Left ventricle myocardium inferior (tissue), 1 donor: ENCODE measurements around the gene KLHL12. TPM values are rescaled to one million over a fixed set of nuclear protein-coding genes. Genes with fewer than 3 reads are reported as not detected.
A peak's percentile ranks its signal among the peaks of the same experiment; 100 is the strongest.

Experiments
- DNase-seq: peaks from one replicate; pipeline ENCODE4 v3.0.0-alpha.2; 2020
- H3K27ac ChIP-seq: fragments of 200-600 bp; replicated peaks from 2 replicates; pipeline ENCODE4 v1.8.0; 2021
- H3K27me3 ChIP-seq: fragments of 200-600 bp; 2 replicates; pipeline ENCODE4 v1.8.0; 2021; ENCODE audit warnings: low read depth
- H3K36me3 ChIP-seq: fragments of 200-600 bp; 2 replicates; pipeline ENCODE4 v1.8.0; 2021
- H3K4me1 ChIP-seq: fragments of 200-600 bp; 2 replicates; pipeline ENCODE4 v1.8.0; 2021
- H3K4me3 ChIP-seq: fragments of 200-600 bp; 2 replicates; pipeline ENCODE4 v1.8.0; 2021; ENCODE audit warnings: mild to moderate bottlenecking, moderate library complexity
- H3K9me3 ChIP-seq: fragments of 200-600 bp; replicated peaks from 2 replicates; pipeline ENCODE4 v1.8.0; 2021
- intact Hi-C: fragments of 100-400 bp; cut with micrococcal nuclease; formaldehyde crosslinking; loops from one replicate; pipeline ENCODE4 v1.11.0; 2022
- long read RNA-seq: library from polyadenylated mRNA; unstranded; transcript quantifications from one replicate; pipeline ENCODE4 v2.0.0, GENCODE V29; 2021
- total RNA-seq: library from RNA; stranded (reverse); fragmentation: NEBNext Ultra II Directional; extraction: Animal tissue kit (Norgen Biotek cat#: 25700); gene quantifications from one replicate; pipeline ENCODE4 v1.2.1, GENCODE V29; 2021
- TF ChIP-seq, protein P1 (sequence below): fragments of 200-600 bp; IDR thresholded peaks from 2 replicates; pipeline ENCODE4 v1.8.0; 2021; ENCODE audit warnings: antibody characterized with exemption, mild to moderate bottlenecking, borderline replicate concordance
- donor health status: DM: no; HTN: yes; CAD: no; lungs with severe emphysema.

KLHL12 gene
- total RNA-seq: 22.7 TPM
- long read RNA-seq, transcript KLHL12-203 (12 exons, 3,359 nt): major isoform, 37 of 46 reads
- long read RNA-seq, partial matches to known transcripts: 2 of 46 reads
- long read RNA-seq, other reads (novel, unspliced or antisense): 7 of 46 reads

DNA sequence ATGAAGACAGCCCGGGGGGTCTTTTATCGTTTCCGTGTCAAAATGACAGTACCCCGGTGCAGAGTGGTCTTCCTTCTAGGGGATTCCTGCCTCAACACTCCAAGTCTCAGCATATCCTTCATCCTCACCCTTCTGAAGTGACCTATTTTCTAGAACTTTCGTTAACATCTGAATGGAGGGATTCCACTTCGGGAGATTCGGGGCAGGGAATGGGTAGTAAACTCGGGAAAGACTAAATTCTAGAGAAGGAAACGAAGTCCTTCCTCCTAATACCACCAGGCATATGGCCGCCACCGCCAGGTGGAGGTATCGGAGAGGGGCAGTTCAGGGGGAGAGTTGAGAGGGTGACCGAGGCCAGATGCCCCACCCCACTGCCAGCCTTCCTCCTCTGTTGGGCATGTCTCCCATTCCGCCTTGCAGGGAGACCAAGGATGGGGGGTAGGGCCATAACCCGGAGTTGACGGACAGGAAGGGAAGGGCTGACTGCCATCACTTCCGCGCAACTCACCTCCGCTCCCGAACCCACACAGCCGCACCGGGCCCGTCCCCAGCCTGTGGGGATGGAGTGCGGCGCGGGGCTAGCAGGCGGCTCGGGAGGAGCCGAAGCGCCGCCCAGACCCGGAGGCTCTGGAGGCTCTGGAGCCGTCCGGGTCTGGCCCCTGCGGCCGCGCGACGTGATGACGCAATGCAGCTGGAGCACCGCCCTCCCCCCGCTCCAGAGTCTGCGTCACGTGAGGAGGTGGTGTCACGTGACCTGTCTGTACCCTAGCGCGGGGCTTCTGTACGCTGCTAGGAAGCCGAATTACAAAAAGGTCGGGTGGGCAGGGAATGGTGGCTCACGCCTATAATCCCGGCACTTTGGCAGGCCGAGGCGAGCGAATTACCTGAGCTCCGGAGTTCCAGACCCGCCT lies at the start of gene KLHL12:
Gene KLHL12 (minus strand): TSS at position 654 of the 911 bp plus-strand sequence. CDS start 2,072 bp downstream, outside the sequence.
- H3K4me1 ChIP-seq: peaks cover 47% of the 10 kb centered on the region
- peaks cover 23% of the 10 kb centered on the region for H3K36me3 ChIP-seq
- H3K4me3 ChIP-seq: peak within 1 kb of the TSS; percentile 97
- no peaks in the 10 kb centered on the region for H3K9me3 ChIP-seq
- intact Hi-C loops: no loop called here
- TF ChIP-seq, protein P1, sequence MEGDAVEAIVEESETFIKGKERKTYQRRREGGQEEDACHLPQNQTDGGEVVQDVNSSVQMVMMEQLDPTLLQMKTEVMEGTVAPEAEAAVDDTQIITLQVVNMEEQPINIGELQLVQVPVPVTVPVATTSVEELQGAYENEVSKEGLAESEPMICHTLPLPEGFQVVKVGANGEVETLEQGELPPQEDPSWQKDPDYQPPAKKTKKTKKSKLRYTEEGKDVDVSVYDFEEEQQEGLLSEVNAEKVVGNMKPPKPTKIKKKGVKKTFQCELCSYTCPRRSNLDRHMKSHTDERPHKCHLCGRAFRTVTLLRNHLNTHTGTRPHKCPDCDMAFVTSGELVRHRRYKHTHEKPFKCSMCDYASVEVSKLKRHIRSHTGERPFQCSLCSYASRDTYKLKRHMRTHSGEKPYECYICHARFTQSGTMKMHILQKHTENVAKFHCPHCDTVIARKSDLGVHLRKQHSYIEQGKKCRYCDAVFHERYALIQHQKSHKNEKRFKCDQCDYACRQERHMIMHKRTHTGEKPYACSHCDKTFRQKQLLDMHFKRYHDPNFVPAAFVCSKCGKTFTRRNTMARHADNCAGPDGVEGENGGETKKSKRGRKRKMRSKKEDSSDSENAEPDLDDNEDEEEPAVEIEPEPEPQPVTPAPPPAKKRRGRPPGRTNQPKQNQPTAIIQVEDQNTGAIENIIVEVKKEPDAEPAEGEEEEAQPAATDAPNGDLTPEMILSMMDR: peak; percentile 66
- H3K27ac ChIP-seq: peak within 1 kb of the TSS; percentile 96
- H3K27me3 ChIP-seq: no peaks in the 10 kb centered on the region
- DNase-seq: peak; percentile 97

DNA sequence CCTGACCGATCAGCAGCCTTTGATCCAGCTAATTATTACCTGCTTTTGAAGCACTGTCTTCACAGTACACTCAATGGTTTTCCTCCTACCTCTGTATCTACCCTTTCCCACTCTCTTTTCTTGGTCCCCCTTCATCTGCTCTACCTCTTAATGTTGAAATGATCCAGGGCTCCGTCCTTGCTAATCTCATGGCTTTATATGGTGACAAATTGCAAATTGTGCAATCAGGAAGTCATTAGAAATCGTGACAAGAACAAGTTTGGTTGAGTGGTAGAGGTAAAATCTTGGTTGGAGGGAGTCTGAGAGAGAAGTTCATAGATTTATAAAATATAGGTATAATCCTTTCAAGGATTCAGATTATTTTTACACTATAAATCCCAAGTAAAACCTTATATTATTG lies 49.6 kb upstream of the KLHL12 start:
- TF ChIP-seq, protein P1: no peak
- no peak for DNase-seq
- intact Hi-C loops: no loop called here
- H3K27me3 ChIP-seq: peaks cover 50% of the 10 kb centered on the region
- no peaks in the 10 kb centered on the region for H3K36me3 ChIP-seq
- H3K4me3 ChIP-seq: no peak overlapping the region
- no peak overlapping the region for H3K27ac ChIP-seq
- no peaks in the 10 kb centered on the region for H3K4me1 ChIP-seq
- no peaks in the 10 kb centered on the region for H3K9me3 ChIP-seq

GRCh38 chr1:202974856-202975255 lies 47.8 kb upstream of the KLHL12 start:
- intact Hi-C loops: no loop called here
- no peak overlapping the region for H3K4me3 ChIP-seq
- H3K27me3 ChIP-seq: peaks cover 46% of the 10 kb centered on the region
- no peak for DNase-seq
- H3K36me3 ChIP-seq: no peaks in the 10 kb centered on the region
- TF ChIP-seq, protein P1: no peak
- H3K27ac ChIP-seq: no peak overlapping the region
- H3K9me3 ChIP-seq: no peaks in the 10 kb centered on the region
- no peaks in the 10 kb centered on the region for H3K4me1 ChIP-seq

DNA sequence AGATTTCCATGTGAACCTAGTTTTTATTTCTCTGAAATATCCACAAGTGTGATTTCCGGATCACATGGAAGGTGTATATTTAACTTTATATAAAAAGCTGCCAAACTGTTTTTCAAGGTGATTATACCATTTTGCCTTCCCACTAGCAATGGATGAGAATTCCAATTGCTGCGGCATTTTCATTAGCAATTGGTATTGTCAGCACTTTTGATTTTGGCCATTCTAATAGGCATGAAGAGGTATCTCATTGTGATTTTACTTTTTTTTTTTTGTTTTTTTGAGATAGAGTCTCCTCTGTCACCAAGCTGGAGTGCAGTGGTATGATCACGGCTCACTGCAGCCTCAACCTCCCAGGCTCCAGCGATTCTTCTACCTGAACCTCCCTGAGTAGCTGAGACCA lies 45.0 kb upstream of the KLHL12 start:
- H3K36me3 ChIP-seq: no peaks in the 10 kb centered on the region
- TF ChIP-seq, protein P1: no peak
- H3K27ac ChIP-seq: no peak overlapping the region
- peaks cover 18% of the 10 kb centered on the region for H3K27me3 ChIP-seq
- intact Hi-C loops: no loop called here
- no peak overlapping the region for H3K4me3 ChIP-seq
- H3K4me1 ChIP-seq: peaks cover 15% of the 10 kb centered on the region
- DNase-seq: no peak
- H3K9me3 ChIP-seq: no peaks in the 10 kb centered on the region

DNA sequence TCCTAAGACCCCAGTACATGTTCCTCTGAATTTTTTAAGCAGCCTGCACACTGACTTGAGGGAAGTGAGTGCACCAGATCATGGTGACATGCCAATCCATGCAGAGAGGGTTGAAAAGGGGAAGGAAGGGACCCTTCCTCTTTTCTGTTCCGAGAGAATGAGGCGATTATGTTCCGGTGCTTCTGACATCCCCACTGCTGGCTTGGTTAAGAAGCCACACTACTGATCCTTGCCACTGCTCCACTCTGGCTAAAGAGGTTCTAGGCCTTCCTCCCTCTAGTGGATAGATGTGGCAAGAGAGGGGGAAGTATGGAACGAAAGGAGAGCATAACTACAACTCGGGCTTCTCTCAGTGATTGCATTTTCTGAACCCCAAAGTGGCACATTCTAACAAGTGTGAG lies 41.9 kb upstream of the KLHL12 start:
- H3K4me3 ChIP-seq: no peak overlapping the region
- peak; percentile 25 for DNase-seq
- H3K36me3 ChIP-seq: peaks cover 7% of the 10 kb centered on the region
- TF ChIP-seq, protein P1: peak; percentile 69
- no peaks in the 10 kb centered on the region for H3K9me3 ChIP-seq
- peak overlapping the region; percentile 97 for H3K27ac ChIP-seq
- intact Hi-C loops: no loop called here
- peaks cover 46% of the 10 kb centered on the region for H3K4me1 ChIP-seq
- no peaks in the 10 kb centered on the region for H3K27me3 ChIP-seq
